SU-DHL-6 (cell line): ENCODE results near the gene NUMA1.

ENCODE experiments used
- H2AFZ ChIP-seq: fragments of 200-600 bp; sonication (generic); 2 replicates; pipeline ENCODE4 v1.6.1; 2014; ENCODE audit warnings: low read depth, mild to moderate bottlenecking, moderate library complexity, mixed read lengths, antibody characterized with exemption, low read length; ENCODE audit not compliant: severe bottlenecking
- H3F3A ChIP-seq: fragments of 200-600 bp; shearing (Covaris generic); 2 replicates; pipeline ENCODE4 v1.6.0; 2016; ENCODE audit warnings: antibody characterized with exemption, mild to moderate bottlenecking; ENCODE audit not compliant: insufficient read depth
- H3K27ac ChIP-seq: fragments of 200-600 bp; sonication (generic); 2 replicates; pipeline ENCODE4 v1.5.1; 2016; ENCODE audit warnings: low read depth, mild to moderate bottlenecking, low read length, moderate library complexity, mixed read lengths
- H3K27me3 ChIP-seq: fragments of 200-600 bp; sonication (generic), shearing (Covaris generic); 2 replicates; pipeline ENCODE4 v1.6.0; 2014; ENCODE audit warnings: mild to moderate bottlenecking, low read length
- H3K36me3 ChIP-seq: fragments of 200-600 bp; sonication (generic); 2 replicates; pipeline ENCODE4 v1.6.1; 2014; ENCODE audit warnings: mild to moderate bottlenecking, low read length, mixed read lengths
- H3K4me2 ChIP-seq: fragments of 300-600, 200-600 bp; shearing (Covaris generic), sonication (generic); 2 replicates; pipeline ENCODE4 v1.6.0; 2014; ENCODE audit warnings: low read length, low read depth, mild to moderate bottlenecking; ENCODE audit not compliant: poor library complexity, severe bottlenecking
- H3K4me3 ChIP-seq: fragments of 200-600 bp; sonication (generic); 2 replicates; pipeline ENCODE4 v1.5.1; 2014; ENCODE audit warnings: antibody characterized with exemption, low read length, mild to moderate bottlenecking, mixed read lengths; ENCODE audit not compliant: insufficient read depth, poor library complexity, severe bottlenecking
- H3K79me2 ChIP-seq: fragments of 200-600 bp; sonication (generic); 2 replicates; pipeline ENCODE4 v1.6.1; 2014; ENCODE audit warnings: mild to moderate bottlenecking, low read length, moderate library complexity; ENCODE audit not compliant: insufficient read depth
- H3K9ac ChIP-seq: fragments of 200-600 bp; sonication (generic); 2 replicates; pipeline ENCODE4 v1.7.0; 2014; ENCODE audit warnings: mild to moderate bottlenecking, low read length
- H3K9me2 ChIP-seq: fragments of 200-600 bp; sonication (generic); replicated peaks from 2 replicates; pipeline ENCODE4 v1.6.1; 2014; ENCODE audit warnings: low read length; ENCODE audit not compliant: insufficient read depth
- H3K9me3 ChIP-seq: fragments of 200-600 bp; sonication (generic); 2 replicates; pipeline ENCODE4 v1.6.1; 2014; ENCODE audit warnings: low read length, mixed read lengths; ENCODE audit not compliant: insufficient read depth
- H4K20me1 ChIP-seq: fragments of 200-600 bp; sonication (generic); 2 replicates; pipeline ENCODE4 v1.6.1; 2014; ENCODE audit warnings: low read depth, mild to moderate bottlenecking, antibody characterized with exemption, low read length, moderate library complexity, mixed read lengths
- EZH2phosphoT487 ChIP-seq: fragments of 200-600 bp; sonication (generic), shearing (Covaris generic); conservative IDR thresholded peaks from 2 replicates; pipeline ENCODE4 v1.6.1; 2018; ENCODE audit warnings: mild to moderate bottlenecking, antibody characterized with exemption, low read length, moderate library complexity, mixed read lengths
- TF ChIP-seq, protein P1 (sequence below): fragments of 200-600 bp; sonication (generic); IDR thresholded peaks from one replicate; pipeline ENCODE4 v1.5.1; 2017; ENCODE audit warnings: antibody characterized with exemption, mild to moderate bottlenecking, low read length, moderate library complexity; ENCODE audit not compliant: insufficient read depth, poor library complexity, severe bottlenecking

Gene NUMA1

GRCh38 chr11:72098741-72099140 is 18.4 kb upstream of the NUMA1 start:
- H3K4me2 ChIP-seq = no peak overlapping the region
- no peaks in the 10 kb centered on the region for H4K20me1 ChIP-seq
- no peak overlapping the region for H3K4me3 ChIP-seq
- H3K79me2 ChIP-seq = peaks cover 38% of the 10 kb centered on the region
- H3K9ac ChIP-seq = no peak overlapping the region
- no peaks in the 10 kb centered on the region for H3F3A ChIP-seq
- no peaks in the 10 kb centered on the region for H3K9me3 ChIP-seq
- H3K36me3 ChIP-seq = no peaks in the 10 kb centered on the region
- H3K27ac ChIP-seq = no peak overlapping the region
- no peak overlapping the region for H2AFZ ChIP-seq
- TF ChIP-seq, protein P1, sequence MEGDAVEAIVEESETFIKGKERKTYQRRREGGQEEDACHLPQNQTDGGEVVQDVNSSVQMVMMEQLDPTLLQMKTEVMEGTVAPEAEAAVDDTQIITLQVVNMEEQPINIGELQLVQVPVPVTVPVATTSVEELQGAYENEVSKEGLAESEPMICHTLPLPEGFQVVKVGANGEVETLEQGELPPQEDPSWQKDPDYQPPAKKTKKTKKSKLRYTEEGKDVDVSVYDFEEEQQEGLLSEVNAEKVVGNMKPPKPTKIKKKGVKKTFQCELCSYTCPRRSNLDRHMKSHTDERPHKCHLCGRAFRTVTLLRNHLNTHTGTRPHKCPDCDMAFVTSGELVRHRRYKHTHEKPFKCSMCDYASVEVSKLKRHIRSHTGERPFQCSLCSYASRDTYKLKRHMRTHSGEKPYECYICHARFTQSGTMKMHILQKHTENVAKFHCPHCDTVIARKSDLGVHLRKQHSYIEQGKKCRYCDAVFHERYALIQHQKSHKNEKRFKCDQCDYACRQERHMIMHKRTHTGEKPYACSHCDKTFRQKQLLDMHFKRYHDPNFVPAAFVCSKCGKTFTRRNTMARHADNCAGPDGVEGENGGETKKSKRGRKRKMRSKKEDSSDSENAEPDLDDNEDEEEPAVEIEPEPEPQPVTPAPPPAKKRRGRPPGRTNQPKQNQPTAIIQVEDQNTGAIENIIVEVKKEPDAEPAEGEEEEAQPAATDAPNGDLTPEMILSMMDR = no peak
- no peak for TF ChIP-seq EZH2phosphoT487
- no peaks in the 10 kb centered on the region for H3K9me2 ChIP-seq
- H3K27me3 ChIP-seq = no peaks in the 10 kb centered on the region

- Histone ChIP-seq H2AFZ (no peak overlapping the region), H3K9ac (no peak overlapping the region), H3K79me2 (no peaks in the 10 kb centered on the region), H3K27ac (no peak overlapping the region), H3K4me3 (no peak overlapping the region), H3F3A (peaks cover 5% of the 10 kb centered on the region; the same call in 1 of the 2 replicates), H3K9me3 (no peaks in the 10 kb centered on the region), H3K36me3 (no peaks in the 10 kb centered on the region), H4K20me1 (no peaks in the 10 kb centered on the region), H3K27me3 (no peaks in the 10 kb centered on the region), H3K9me2 (no peaks in the 10 kb centered on the region), H3K4me2 (no peak overlapping the region)
- TF ChIP-seq, protein P1 = peak; percentile 91
- TF ChIP-seq EZH2phosphoT487 = no peak
These were observed 10.9 kb upstream of the NUMA1 start for GRCh38 chr11:72091292-72091691.

DNA sequence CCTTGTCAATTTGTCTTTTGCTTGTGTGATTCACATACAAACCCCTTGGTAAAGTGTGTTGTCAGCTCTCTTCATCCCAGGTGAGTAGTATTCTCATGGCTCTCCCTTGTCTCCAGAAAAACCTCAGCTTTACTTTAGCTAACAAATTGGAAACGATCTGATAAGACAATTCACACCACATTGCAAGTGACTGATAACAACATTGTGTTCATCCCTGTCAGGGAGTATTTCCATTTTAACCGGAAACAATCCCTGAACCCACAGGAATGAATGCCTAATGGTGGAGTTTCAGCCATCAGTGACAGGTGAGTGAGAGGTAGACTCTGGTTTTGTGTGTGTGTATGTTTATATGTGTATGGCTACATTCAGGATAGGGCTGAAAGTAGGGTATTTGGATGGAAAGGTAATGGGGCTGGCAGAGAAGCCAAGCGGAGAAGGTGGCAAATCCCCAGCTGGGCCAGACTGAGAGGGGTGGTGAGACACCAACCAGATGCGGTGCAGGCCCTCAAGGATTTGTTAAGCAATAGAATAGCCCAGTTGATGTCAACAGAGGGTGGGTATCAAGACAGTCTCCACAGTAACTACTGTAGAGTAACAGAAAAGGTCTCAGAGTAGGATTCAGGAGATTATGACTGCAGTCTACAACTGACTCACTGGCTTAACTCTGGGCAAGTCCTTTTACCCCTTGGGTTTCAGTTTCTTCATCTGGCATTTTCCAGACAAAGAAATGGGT is 7.9 kb upstream of the NUMA1 start:
- H3K4me3 ChIP-seq = no peak overlapping the region
- TF ChIP-seq EZH2phosphoT487 = no peak
- TF ChIP-seq, protein P1 = no peak
- no peaks in the 10 kb centered on the region for H4K20me1 ChIP-seq
- H3K9ac ChIP-seq = no peak overlapping the region
- H3K9me3 ChIP-seq = no peaks in the 10 kb centered on the region
- peaks cover 5% of the 10 kb centered on the region; the same call in 1 of the 2 replicates for H3F3A ChIP-seq
- H2AFZ ChIP-seq = no peak overlapping the region
- H3K79me2 ChIP-seq = no peaks in the 10 kb centered on the region
- no peaks in the 10 kb centered on the region for H3K9me2 ChIP-seq
- H3K36me3 ChIP-seq = no peaks in the 10 kb centered on the region
- H3K27ac ChIP-seq = no peak overlapping the region
- H3K4me2 ChIP-seq = no peak overlapping the region
- H3K27me3 ChIP-seq = no peaks in the 10 kb centered on the region
